ENCODE data around the gene ZDHHC19. TPM values are rescaled to one million over a fixed set of nuclear protein-coding genes. Genes with fewer than 3 reads are reported as not detected.

ZDHHC19 gene
- 0.13 TPM in 1 of 2 replicates, not detected in the other for total RNA-seq

DNA sequence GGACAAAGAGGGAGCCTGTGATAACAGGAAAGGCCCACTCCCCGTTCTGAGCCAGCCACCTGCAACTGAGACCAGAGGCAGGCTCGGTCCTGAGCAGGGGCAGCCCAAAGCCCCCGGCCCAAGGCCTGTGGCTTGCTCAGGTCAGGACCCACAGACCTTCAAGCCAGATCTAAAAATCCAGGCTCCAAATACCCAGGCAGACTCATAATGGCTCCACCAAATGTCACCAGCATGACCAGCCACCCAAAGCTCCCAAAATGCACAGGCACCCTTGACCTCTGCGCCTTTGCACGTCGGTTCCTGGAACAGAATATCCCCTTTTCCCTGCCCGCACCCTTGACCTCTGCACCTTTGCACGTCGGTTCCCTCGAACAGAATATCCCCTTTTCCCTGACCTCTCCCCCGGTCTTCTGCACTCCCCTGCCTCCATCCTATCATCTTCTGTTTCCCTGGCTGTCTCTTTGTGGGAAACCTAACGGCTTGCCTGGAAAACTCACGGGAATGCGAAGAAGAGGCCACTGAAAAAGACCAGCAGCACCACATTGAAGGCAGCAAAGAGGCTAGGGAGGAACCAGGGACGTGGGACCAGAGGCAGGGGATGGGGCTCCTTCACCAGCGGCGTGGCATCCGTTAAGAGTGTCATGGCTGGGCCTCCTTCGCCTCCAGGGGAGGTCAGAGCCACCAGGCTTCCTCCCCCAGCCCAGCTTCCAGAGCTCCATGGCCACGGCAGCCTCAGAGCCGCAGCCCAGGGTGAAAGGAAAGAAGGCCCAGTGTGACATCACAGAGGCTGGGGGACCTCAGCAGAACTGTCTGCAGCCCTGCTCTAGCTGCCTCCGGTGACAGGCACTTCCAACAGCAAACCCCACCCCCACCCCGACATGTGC is at the start of gene ZDHHC19:
TSS of gene ZDHHC19 (minus strand) at position 728 of the 884 bp plus-strand sequence. CDS start at position 643, 85 bp downstream.

GRCh38 chr3:196216089-196216564 is 4.9 kb upstream of the ZDHHC19 start, which contains the start of gene SLC51A:
Gene SLC51A (plus strand): TSS chr3:196216534. CDS start chr3:196216713, 179 bp downstream.

Other genes with a start within 250 kb of the ZDHHC19 start
- gene TFRC, start 129.3 kb downstream of the ZDHHC19 start, total RNA-seq: 38.2 and 132 TPM in 2 replicates
- gene SLC51A, start 5.1 kb upstream of the ZDHHC19 start, total RNA-seq: not detected in 2 replicates
- 39.3 and 42.3 TPM in 2 replicates for gene PCYT1A, start 76.3 kb upstream of the ZDHHC19 start, total RNA-seq
- 9.5 and 17.0 TPM in 2 replicates for gene DYNLT2B, start 106.8 kb upstream of the ZDHHC19 start, total RNA-seq
- 1.5 and 3.1 TPM in 2 replicates for gene TM4SF19, start 127.0 kb upstream of the ZDHHC19 start, total RNA-seq
- 8.3 and 9.9 TPM in 2 replicates for gene UBXN7, start 221.0 kb upstream of the ZDHHC19 start, total RNA-seq

Data from mesangial cell (primary cell).